Colonic mucosa (tissue), 4 donors: Measurements from ENCODE around the gene GHR. TPM values are rescaled to one million over a fixed set of nuclear protein-coding genes. Genes with fewer than 3 reads are reported as not detected.
"Not testable (repeated sequence)": the region's sequence is repeated elsewhere in the genome, so short reads cannot be mapped to it uniquely, and the experiment has no call there.

ENCODE experiments used
- DNase-seq: peaks from one replicate; pipeline ENCODE4 v3.0.0-alpha.2; 2020
- H3K27ac ChIP-seq: fragments of 200-600 bp; one replicate; pipeline ENCODE4 v1.8.0; 2021
- H3K27me3 ChIP-seq: fragments of 200-600 bp; one replicate; pipeline ENCODE4 v1.8.0; 2021
- H3K36me3 ChIP-seq: fragments of 200-600 bp; one replicate; pipeline ENCODE4 v1.8.0; 2021
- H3K4me1 ChIP-seq: fragments of 200-600 bp; one replicate; pipeline ENCODE4 v1.8.0; 2021; ENCODE audit warnings: mild to moderate bottlenecking
- H3K4me3 ChIP-seq: fragments of 200-600 bp; one replicate; pipeline ENCODE4 v1.8.0; 2021
- H3K9ac ChIP-seq, 2 donors: one replicate each; pipeline ENCODE4 v1.7.0; 2013; ENCODE audit warnings: control low read depth in 2 of 2, low read depth in 2 of 2, low read length in 2 of 2
- H3K9me3 ChIP-seq: fragments of 200-600 bp; one replicate; pipeline ENCODE4 v1.8.0; 2021
- CTCF ChIP-seq: fragments of 200-600 bp; IDR thresholded peaks from one replicate; pipeline ENCODE4 v1.8.0; 2022; ENCODE audit warnings: antibody characterized with exemption, mild to moderate bottlenecking
- intact Hi-C: fragments of 100-400 bp; cut with DNase I; formaldehyde crosslinking; loops from one replicate; pipeline ENCODE4 v1.14.1; 2022
- total RNA-seq, 2 donors: library from RNA; stranded (reverse); fragmentation: NEBNext Ultra II Directional in 1 of 2; extraction: Animal tissue kit (Norgen Biotek cat#: 25700) in 1 of 2; gene quantifications; one replicate each; pipeline ENCODE4 v1.2.1, GENCODE V29; 2021
- donor health status: healthy.
- donor health status: DM: no; HTN: no; CAD: no.
- donor health status: DM: no; HTN: no; CAD: no.

Gene GHR
- total RNA-seq, 2 donors from 2014 or later, result 2.4 to 6.8 TPM

- intact Hi-C loops, result no loop called here
- Histone ChIP-seq H3K4me3 (no peak overlapping the region), H3K27ac (no peak overlapping the region), H3K4me1 (no peaks in the 10 kb centered on the region), H3K27me3 (no peaks in the 10 kb centered on the region), H3K36me3 (no peaks in the 10 kb centered on the region), H3K9me3 (no peaks in the 10 kb centered on the region), H3K9ac (no peak overlapping the region)
- DNase-seq, result no peak
- no peak for TF ChIP-seq CTCF
Observed at GRCh38 chr5:42718591-42718990, 295.4 kb downstream of the GHR start.

- H3K36me3 ChIP-seq, result no peaks in the 10 kb centered on the region
- H3K9ac ChIP-seq, result no peak overlapping the region
- TF ChIP-seq CTCF, result no peak
- no peak overlapping the region for H3K4me3 ChIP-seq
- no peaks in the 10 kb centered on the region for H3K9me3 ChIP-seq
- H3K27me3 ChIP-seq, result no peaks in the 10 kb centered on the region
- no peaks in the 10 kb centered on the region for H3K4me1 ChIP-seq
- intact Hi-C loops, result no loop called here
- H3K27ac ChIP-seq, result no peak overlapping the region
- DNase-seq, result no peak
Observed at GRCh38 chr5:42719034-42719433, 295.8 kb downstream of the GHR start.

GRCh38 chr5:42720251-42720650 is 297.0 kb downstream of the GHR start:
- Histone ChIP-seq H3K4me1 (no peaks in the 10 kb centered on the region), H3K36me3 (no peaks in the 10 kb centered on the region), H3K9ac (no peak overlapping the region), H3K9me3 (no peaks in the 10 kb centered on the region), H3K27ac (no peak overlapping the region), H3K27me3 (no peaks in the 10 kb centered on the region), H3K4me3 (no peak overlapping the region)
- intact Hi-C loops, result no loop called here
- no peak for TF ChIP-seq CTCF
- DNase-seq, result no peak

GRCh38 chr5:42721484-42721883 is 298.2 kb downstream of the GHR start:
- Histone ChIP-seq H3K9me3 (no peaks in the 10 kb centered on the region), H3K4me3 (no peak overlapping the region), H3K36me3 (no peaks in the 10 kb centered on the region), H3K27me3 (no peaks in the 10 kb centered on the region), H3K27ac (no peak overlapping the region), H3K9ac (no peak overlapping the region), H3K4me1 (no peaks in the 10 kb centered on the region)
- intact Hi-C loops, result no loop called here
- no peak for TF ChIP-seq CTCF
- DNase-seq, result no peak

GRCh38 chr5:42734531-42735058 is 311.4 kb downstream of the GHR start:
- DNase-seq, result not testable (repeated sequence)

GRCh38 chr5:42740920-42741319 is 317.7 kb downstream of the GHR start:
- TF ChIP-seq CTCF, result no peak
- Histone ChIP-seq H3K9ac (no peak overlapping the region), H3K36me3 (no peaks in the 10 kb centered on the region), H3K9me3 (no peaks in the 10 kb centered on the region), H3K27me3 (no peaks in the 10 kb centered on the region), H3K4me3 (no peak overlapping the region), H3K4me1 (no peaks in the 10 kb centered on the region), H3K27ac (no peak overlapping the region)
- DNase-seq, result no peak
- intact Hi-C loops, result no loop called here

More at GRCh38 chr5:42734531-42735058, 311.4 kb downstream of the GHR start:
- H3K4me1 ChIP-seq, intact Hi-C loops, H3K9ac ChIP-seq, H3K4me3 ChIP-seq, H3K9me3 ChIP-seq, H3K27me3 ChIP-seq, H3K27ac ChIP-seq, H3K36me3 ChIP-seq: not testable (repeated sequence)
